ENCODE measurements around the gene PRODH.
"Not testable (repeated sequence)": the region's sequence is repeated elsewhere in the genome, so short reads cannot be mapped to it uniquely, and the experiment has no call there.

Gene PRODH

GRCh38 chr22:18971321-18971751 lies 35.2 kb upstream of the PRODH start:
- Histone ChIP-seq H3K36me3 (ENCODE audit: insufficient read depth, low read length) (no peaks in the 10 kb centered on the region), H3K79me2 (ENCODE audit: insufficient read depth, low read length) (no peaks in the 10 kb centered on the region), H3F3A (ENCODE audit: low read depth) (no peaks in the 10 kb centered on the region), H2AFZ (ENCODE audit: low read length) (no peak overlapping the region), H3K9me2 (replicated peaks; ENCODE audit: low read depth, low read length) (no peaks in the 10 kb centered on the region), H3K4me1 (ENCODE audit: insufficient read depth, low read length, poor library complexity, severe bottlenecking) (no peaks in the 10 kb centered on the region), H3K4me3 (ENCODE audit: low read length, poor library complexity, severe bottlenecking) (no peak overlapping the region), H3K9me3 (ENCODE audit: insufficient read depth, low read depth, low read length) (no peaks in the 10 kb centered on the region), H3K27me3 (ENCODE audit: insufficient read depth, low read length, poor library complexity, severe bottlenecking) (no peaks in the 10 kb centered on the region), H3K9ac (ENCODE audit: low read depth, low read length, poor library complexity, severe bottlenecking) (no peak overlapping the region), H4K20me1 (ENCODE audit: insufficient read depth, low read length, poor library complexity, severe bottlenecking) (no peaks in the 10 kb centered on the region), H3K4me2 (ENCODE audit: low read depth, low read length, poor library complexity, severe bottlenecking) (no peak overlapping the region)
- no peak for TF ChIP-seq EZH2phosphoT487 (IDR thresholded peaks at IDR 0.05; ENCODE audit: borderline replicate concordance)
- no peak for TF ChIP-seq CTCF (conservative IDR thresholded peaks at IDR 0.05; ENCODE audit: low read length)

GRCh38 chr22:18970948-18971315 lies 34.8 kb upstream of the PRODH start:
- no peaks in the 10 kb centered on the region for H3K4me1 ChIP-seq (ENCODE audit: insufficient read depth, low read length, poor library complexity, severe bottlenecking)
- H4K20me1 ChIP-seq (ENCODE audit: insufficient read depth, low read length, poor library complexity, severe bottlenecking) = no peaks in the 10 kb centered on the region
- H3K27me3 ChIP-seq (ENCODE audit: insufficient read depth, low read length, poor library complexity, severe bottlenecking) = no peaks in the 10 kb centered on the region
- H3K79me2 ChIP-seq (ENCODE audit: insufficient read depth, low read length) = no peaks in the 10 kb centered on the region
- no peaks in the 10 kb centered on the region for H3K36me3 ChIP-seq (ENCODE audit: insufficient read depth, low read length)
- no peak overlapping the region for H3K4me3 ChIP-seq (ENCODE audit: low read length, poor library complexity, severe bottlenecking)
- no peak for TF ChIP-seq EZH2phosphoT487 (IDR thresholded peaks at IDR 0.05; ENCODE audit: borderline replicate concordance)
- no peak for TF ChIP-seq CTCF (conservative IDR thresholded peaks at IDR 0.05; ENCODE audit: low read length)
- H3F3A ChIP-seq (ENCODE audit: low read depth) = no peaks in the 10 kb centered on the region
- H3K9me3 ChIP-seq (ENCODE audit: insufficient read depth, low read depth, low read length) = no peaks in the 10 kb centered on the region
- H2AFZ ChIP-seq (ENCODE audit: low read length) = no peak overlapping the region
- no peaks in the 10 kb centered on the region for H3K9me2 ChIP-seq (replicated peaks; ENCODE audit: low read depth, low read length)
- no peak overlapping the region for H3K9ac ChIP-seq (ENCODE audit: low read depth, low read length, poor library complexity, severe bottlenecking)
- no peak overlapping the region for H3K4me2 ChIP-seq (ENCODE audit: low read depth, low read length, poor library complexity, severe bottlenecking)

GRCh38 chr22:18970176-18970947 lies 34.3 kb upstream of the PRODH start:
- Histone ChIP-seq H2AFZ (ENCODE audit: low read length) (no peak overlapping the region), H3K9ac (ENCODE audit: low read depth, low read length, poor library complexity, severe bottlenecking) (no peak overlapping the region), H4K20me1 (ENCODE audit: insufficient read depth, low read length, poor library complexity, severe bottlenecking) (no peaks in the 10 kb centered on the region)

GRCh38 chr22:18969158-18969942 lies 33.3 kb upstream of the PRODH start:
- H3K9ac ChIP-seq (ENCODE audit: low read depth, low read length, poor library complexity, severe bottlenecking); H3K4me3 ChIP-seq (ENCODE audit: low read length, poor library complexity, severe bottlenecking): not testable (repeated sequence)

More at GRCh38 chr22:18970176-18970947, 34.3 kb upstream of the PRODH start:
- Histone ChIP-seq H3K4me1 (ENCODE audit: insufficient read depth, low read length, poor library complexity, severe bottlenecking) (no peaks in the 10 kb centered on the region), H3K27me3 (ENCODE audit: insufficient read depth, low read length, poor library complexity, severe bottlenecking) (no peaks in the 10 kb centered on the region), H3K9me3 (ENCODE audit: insufficient read depth, low read depth, low read length) (no peaks in the 10 kb centered on the region), H3K36me3 (ENCODE audit: insufficient read depth, low read length) (no peaks in the 10 kb centered on the region), H3F3A (ENCODE audit: low read depth) (no peaks in the 10 kb centered on the region), H3K79me2 (ENCODE audit: insufficient read depth, low read length) (no peaks in the 10 kb centered on the region), H3K4me3 (ENCODE audit: low read length, poor library complexity, severe bottlenecking) (no peak overlapping the region), H3K9me2 (replicated peaks; ENCODE audit: low read depth, low read length) (no peaks in the 10 kb centered on the region), H3K4me2 (ENCODE audit: low read depth, low read length, poor library complexity, severe bottlenecking) (no peak overlapping the region)
- TF ChIP-seq EZH2phosphoT487 (IDR thresholded peaks at IDR 0.05; ENCODE audit: borderline replicate concordance) (no peak), CTCF (conservative IDR thresholded peaks at IDR 0.05; ENCODE audit: low read length) (no peak)

More at GRCh38 chr22:18969158-18969942, 33.3 kb upstream of the PRODH start:
- H3K36me3 ChIP-seq (ENCODE audit: insufficient read depth, low read length); H3K9me3 ChIP-seq (ENCODE audit: insufficient read depth, low read depth, low read length); H3K79me2 ChIP-seq (ENCODE audit: insufficient read depth, low read length); H2AFZ ChIP-seq (ENCODE audit: low read length); H3K4me1 ChIP-seq (ENCODE audit: insufficient read depth, low read length, poor library complexity, severe bottlenecking); H3K9me2 ChIP-seq (replicated peaks; ENCODE audit: low read depth, low read length); H3K27me3 ChIP-seq (ENCODE audit: insufficient read depth, low read length, poor library complexity, severe bottlenecking); H4K20me1 ChIP-seq (ENCODE audit: insufficient read depth, low read length, poor library complexity, severe bottlenecking); H3K4me2 ChIP-seq (ENCODE audit: low read depth, low read length, poor library complexity, severe bottlenecking); H3F3A ChIP-seq (ENCODE audit: low read depth): not testable (repeated sequence)

Data from Loucy (cell line).